Activated CD4-positive, alpha-beta T cell treated with anti-CD3 and anti-CD28 coated beads, Interleukin-2, amount 10 ng/mL, durations not matched to agents 24 days and 14 days (primary cell): ENCODE results near the gene CELF4. TPM values are rescaled to one million over a fixed set of nuclear protein-coding genes. Genes with fewer than 3 reads are reported as not detected.
"Not testable (repeated sequence)": the region's sequence is repeated elsewhere in the genome, so short reads cannot be mapped to it uniquely, and the experiment has no call there.

Source experiments
- DNase-seq: peaks from one replicate; pipeline ENCODE4 v3.0.0; 2022
- H3K27ac Mint-ChIP-seq: one replicate; pipeline ENCODE4 v1.8.0; 2022; ENCODE audit warnings: mild to moderate bottlenecking, mixed read lengths
- H3K27me3 Mint-ChIP-seq: one replicate; pipeline ENCODE4 v1.8.0; 2022; ENCODE audit warnings: mixed read lengths
- H3K36me3 Mint-ChIP-seq: one replicate; pipeline ENCODE4 v1.8.0; 2022; ENCODE audit warnings: low read depth, mild to moderate bottlenecking, mixed read lengths
- H3K4me1 Mint-ChIP-seq: one replicate; pipeline ENCODE4 v1.8.0; 2021; ENCODE audit warnings: mixed read lengths
- H3K4me3 Mint-ChIP-seq: one replicate; pipeline ENCODE4 v1.8.0; 2022; ENCODE audit warnings: mild to moderate bottlenecking, moderate library complexity, mixed read lengths
- H3K9me3 Mint-ChIP-seq: one replicate; pipeline ENCODE4 v1.8.0; 2021; ENCODE audit warnings: mixed read lengths
- intact Hi-C: fragments of 100-400 bp; cut with micrococcal nuclease; formaldehyde crosslinking; loops from one replicate; pipeline ENCODE4 v1.15.1; 2023
- total RNA-seq: library from RNA; stranded (reverse); gene quantifications from 2 replicates; pipeline ENCODE4 v1.2.3, GENCODE V29; 2022

CELF4 gene
- total RNA-seq, 1 donor from 2014 or later: not detected

DNA sequence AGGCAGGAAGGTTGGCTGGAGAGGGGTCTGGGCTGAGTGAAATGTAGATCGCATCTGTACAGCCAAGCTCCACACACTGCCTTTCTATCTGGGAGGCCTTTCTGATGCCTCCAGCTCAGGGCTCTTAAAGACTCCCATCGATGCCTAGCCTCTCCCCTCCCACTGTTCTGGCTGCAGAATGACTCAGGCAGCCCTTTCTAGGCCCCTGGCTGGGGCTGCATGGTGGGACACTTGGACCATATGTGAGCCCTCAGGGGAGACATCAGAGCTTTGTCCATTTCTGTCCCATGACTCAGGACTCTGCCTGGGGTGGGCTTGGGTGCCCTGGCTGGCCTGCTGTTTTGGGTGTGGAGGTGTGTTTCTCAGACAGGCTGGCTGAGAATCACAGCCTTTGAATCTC, 101.3 kb downstream of the CELF4 start:
- peaks cover 1% of the 10 kb centered on the region for H3K27me3 Mint-ChIP-seq
- no peaks in the 10 kb centered on the region for H3K36me3 Mint-ChIP-seq
- no peaks in the 10 kb centered on the region for H3K9me3 Mint-ChIP-seq
- H3K27ac Mint-ChIP-seq: no peak overlapping the region
- intact Hi-C loops: no loop called here
- H3K4me3 Mint-ChIP-seq: no peak overlapping the region
- H3K4me1 Mint-ChIP-seq: no peaks in the 10 kb centered on the region
- no peak for DNase-seq

DNA sequence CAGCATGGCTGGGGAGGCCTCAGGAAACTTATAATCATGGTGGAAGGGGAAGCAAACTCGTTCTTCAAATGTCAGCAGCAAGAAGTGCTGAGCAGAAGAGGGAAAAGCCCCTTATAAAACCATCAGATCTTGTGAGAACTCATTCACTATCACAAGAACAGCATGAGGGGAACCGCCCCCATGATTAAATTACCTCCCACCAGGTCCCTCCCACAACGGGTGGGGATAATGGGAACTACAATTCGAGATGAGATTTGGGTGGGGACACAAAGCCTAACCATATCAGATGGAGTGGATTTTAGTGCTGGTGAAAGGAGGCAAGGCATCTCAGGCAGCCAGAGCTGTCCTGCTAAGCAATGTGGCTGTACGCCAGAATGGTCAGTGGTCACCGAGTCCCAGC, 104.3 kb downstream of the CELF4 start:
- intact Hi-C loops, H3K27ac Mint-ChIP-seq, H3K4me1 Mint-ChIP-seq, H3K36me3 Mint-ChIP-seq, H3K4me3 Mint-ChIP-seq, DNase-seq, H3K27me3 Mint-ChIP-seq, H3K9me3 Mint-ChIP-seq: not testable (repeated sequence)

DNA sequence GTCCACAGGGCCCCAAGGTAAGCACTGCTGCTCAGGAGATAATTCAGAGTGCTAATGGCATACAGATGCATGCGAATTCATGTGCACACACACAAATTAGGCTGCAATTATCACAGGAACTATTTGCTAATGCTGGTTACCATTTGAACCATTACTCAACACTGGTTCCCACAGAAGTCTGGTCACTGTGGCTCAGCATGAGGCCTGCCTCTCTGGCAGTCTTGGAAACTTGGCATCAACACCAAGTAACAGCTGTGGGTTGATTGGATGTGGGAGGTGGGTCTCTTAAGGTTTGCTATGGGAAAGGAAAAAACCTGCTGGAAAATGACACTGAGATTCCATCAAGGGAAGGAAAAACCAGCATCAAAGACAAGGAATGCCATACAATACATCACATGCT, 105.0 kb downstream of the CELF4 start:
- Mint-ChIP-seq H3K9me3 (no peaks in the 10 kb centered on the region), H3K27ac (no peak overlapping the region), H3K4me1 (no peaks in the 10 kb centered on the region), H3K27me3 (no peaks in the 10 kb centered on the region), H3K36me3 (no peaks in the 10 kb centered on the region), H3K4me3 (no peak overlapping the region)
- intact Hi-C loops: no loop called here
- no peak for DNase-seq

DNA sequence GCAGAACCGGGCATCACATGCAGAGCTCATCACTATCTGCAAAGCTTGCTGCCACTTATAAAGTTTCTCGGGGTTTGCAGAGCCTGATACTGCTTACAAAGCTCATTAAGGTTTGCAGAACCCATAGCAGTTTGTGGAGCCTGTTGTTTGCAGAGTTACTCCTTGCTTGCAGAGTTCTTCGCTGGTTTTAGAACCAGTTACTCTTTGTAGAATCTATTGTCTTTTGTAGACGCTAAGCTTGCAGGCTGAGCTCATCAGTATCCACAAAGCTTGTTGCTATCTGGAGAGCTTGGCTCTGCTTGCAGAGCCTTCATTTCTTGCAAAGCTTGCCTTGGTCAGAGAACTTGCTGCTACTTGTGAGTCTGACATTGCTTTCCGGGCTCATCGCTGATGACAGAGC, 106.9 kb downstream of the CELF4 start:
- no peak for DNase-seq
- intact Hi-C loops: no loop called here
- Mint-ChIP-seq H3K27me3 (no peaks in the 10 kb centered on the region), H3K36me3 (no peaks in the 10 kb centered on the region), H3K9me3 (no peaks in the 10 kb centered on the region), H3K27ac (no peak overlapping the region), H3K4me3 (no peak overlapping the region), H3K4me1 (no peaks in the 10 kb centered on the region)

DNA sequence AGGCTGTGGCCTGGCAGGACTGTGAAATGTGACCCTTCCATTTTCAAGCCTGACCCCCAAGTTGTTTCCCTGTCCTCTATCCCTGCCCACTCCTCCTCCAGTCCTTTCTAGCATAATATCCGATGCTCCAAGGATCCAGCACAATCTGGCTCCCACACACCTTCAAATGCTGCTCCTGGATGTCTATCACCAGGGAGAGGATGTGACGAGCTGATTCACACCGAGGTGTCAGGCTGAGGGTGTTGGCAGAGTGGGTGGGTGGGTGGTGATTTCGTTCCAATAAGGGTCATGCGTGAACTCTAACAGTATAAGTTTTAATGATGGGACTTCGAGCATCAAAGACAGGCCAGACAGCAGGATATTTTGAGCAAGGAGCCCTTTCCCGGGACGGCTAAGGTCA, 107.8 kb downstream of the CELF4 start:
- Mint-ChIP-seq H3K27ac (no peak overlapping the region), H3K9me3 (no peaks in the 10 kb centered on the region), H3K4me1 (no peaks in the 10 kb centered on the region), H3K4me3 (no peak overlapping the region), H3K27me3 (no peaks in the 10 kb centered on the region), H3K36me3 (no peaks in the 10 kb centered on the region)
- DNase-seq: no peak
- intact Hi-C loops: no loop called here

DNA sequence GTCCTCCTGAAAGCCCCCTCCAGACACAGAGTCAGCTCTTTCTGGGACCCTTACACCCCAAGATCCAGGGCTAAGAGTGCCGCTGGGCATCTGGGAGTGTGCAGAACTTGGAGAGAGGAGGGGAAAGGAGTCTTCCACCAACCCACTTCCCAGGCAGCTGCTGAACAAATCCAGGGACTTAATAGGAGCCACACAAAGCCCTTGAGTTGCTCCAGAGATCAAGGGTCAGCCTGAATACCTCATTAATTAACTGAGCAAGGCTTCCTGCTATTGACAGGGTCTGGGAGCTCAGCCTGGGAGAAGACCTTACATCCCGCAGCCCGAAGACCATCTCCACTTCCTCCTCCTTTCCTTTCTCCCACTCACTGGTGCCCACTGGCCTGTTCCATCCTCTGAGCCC, 108.3 kb downstream of the CELF4 start:
- H3K27ac Mint-ChIP-seq: no peak overlapping the region
- no peaks in the 10 kb centered on the region for H3K4me1 Mint-ChIP-seq
- no peaks in the 10 kb centered on the region for H3K9me3 Mint-ChIP-seq
- H3K27me3 Mint-ChIP-seq: no peaks in the 10 kb centered on the region
- DNase-seq: no peak
- H3K36me3 Mint-ChIP-seq: no peaks in the 10 kb centered on the region
- intact Hi-C loops: no loop called here
- H3K4me3 Mint-ChIP-seq: no peak overlapping the region

DNA sequence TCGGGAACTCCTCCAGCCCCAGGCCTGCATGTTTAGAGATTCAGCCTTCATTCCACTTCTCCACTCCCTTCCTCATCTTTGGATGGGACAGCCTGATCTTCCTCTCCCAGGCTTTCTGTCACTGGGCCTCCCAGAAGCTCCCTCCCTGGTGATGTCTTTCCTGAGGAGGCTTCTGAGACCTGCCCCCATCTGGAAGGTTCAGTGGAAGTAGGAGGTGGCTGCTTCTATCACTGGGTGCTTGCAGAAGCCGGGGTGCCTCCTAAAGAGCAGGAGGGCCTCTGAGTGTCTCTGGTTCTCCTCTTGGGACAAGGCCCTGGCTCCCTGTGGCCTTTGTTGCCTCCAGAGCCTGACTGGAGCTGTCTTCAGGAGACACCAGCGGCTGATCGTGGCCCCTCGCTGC, 108.7 kb downstream of the CELF4 start:
- intact Hi-C loops: no loop called here
- Mint-ChIP-seq H3K4me1 (no peaks in the 10 kb centered on the region), H3K36me3 (no peaks in the 10 kb centered on the region), H3K9me3 (no peaks in the 10 kb centered on the region), H3K27ac (no peak overlapping the region), H3K4me3 (no peak overlapping the region), H3K27me3 (no peaks in the 10 kb centered on the region)
- no peak for DNase-seq

DNA sequence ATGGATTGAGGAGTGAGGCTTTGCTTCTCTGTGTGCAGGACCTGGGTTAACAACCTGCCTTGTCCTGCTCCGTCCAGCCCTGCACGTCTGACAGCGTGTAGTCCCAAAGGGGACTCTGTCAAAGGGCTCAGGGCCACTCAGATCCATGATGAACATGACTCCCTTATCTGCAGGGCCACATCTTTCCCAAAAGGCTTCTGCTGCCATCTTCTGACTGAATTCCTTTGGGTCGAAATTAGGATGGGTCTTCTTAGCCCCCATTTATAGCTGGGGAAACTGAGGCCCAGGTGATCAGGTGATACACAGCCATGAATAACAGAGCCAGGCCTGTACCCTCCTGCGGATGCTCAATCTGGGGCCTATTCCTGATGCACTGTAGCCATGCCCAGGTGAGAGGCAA, 109.2 kb downstream of the CELF4 start:
- no peak overlapping the region for H3K27ac Mint-ChIP-seq
- no peaks in the 10 kb centered on the region for H3K27me3 Mint-ChIP-seq
- H3K9me3 Mint-ChIP-seq: no peaks in the 10 kb centered on the region
- H3K36me3 Mint-ChIP-seq: no peaks in the 10 kb centered on the region
- intact Hi-C loops: no loop called here
- H3K4me1 Mint-ChIP-seq: no peaks in the 10 kb centered on the region
- DNase-seq: no peak
- H3K4me3 Mint-ChIP-seq: no peak overlapping the region

DNA sequence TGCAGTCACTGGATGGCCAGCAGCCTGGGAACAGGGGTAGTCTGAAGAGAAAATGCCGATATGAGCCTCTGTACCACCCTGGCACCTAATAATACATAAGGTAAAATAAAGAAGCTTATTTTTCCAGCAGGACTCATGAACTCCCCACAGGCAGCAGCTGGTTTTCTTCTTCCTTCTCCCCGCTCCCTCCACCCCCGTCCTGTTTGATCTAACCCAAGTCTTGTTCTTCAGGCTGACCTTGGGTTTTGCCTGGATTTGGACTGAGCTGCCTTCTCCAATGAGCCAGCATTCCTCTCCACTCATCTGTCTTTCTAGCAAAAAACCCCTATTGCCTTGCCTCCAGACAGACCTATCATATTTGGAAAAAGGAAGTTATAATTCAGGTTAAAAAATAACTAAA, 111.8 kb downstream of the CELF4 start:
- intact Hi-C loops: no loop called here
- DNase-seq: no peak
- Mint-ChIP-seq H3K36me3 (no peaks in the 10 kb centered on the region), H3K4me1 (no peaks in the 10 kb centered on the region), H3K4me3 (no peak overlapping the region), H3K9me3 (no peaks in the 10 kb centered on the region), H3K27ac (no peak overlapping the region), H3K27me3 (no peaks in the 10 kb centered on the region)

DNA sequence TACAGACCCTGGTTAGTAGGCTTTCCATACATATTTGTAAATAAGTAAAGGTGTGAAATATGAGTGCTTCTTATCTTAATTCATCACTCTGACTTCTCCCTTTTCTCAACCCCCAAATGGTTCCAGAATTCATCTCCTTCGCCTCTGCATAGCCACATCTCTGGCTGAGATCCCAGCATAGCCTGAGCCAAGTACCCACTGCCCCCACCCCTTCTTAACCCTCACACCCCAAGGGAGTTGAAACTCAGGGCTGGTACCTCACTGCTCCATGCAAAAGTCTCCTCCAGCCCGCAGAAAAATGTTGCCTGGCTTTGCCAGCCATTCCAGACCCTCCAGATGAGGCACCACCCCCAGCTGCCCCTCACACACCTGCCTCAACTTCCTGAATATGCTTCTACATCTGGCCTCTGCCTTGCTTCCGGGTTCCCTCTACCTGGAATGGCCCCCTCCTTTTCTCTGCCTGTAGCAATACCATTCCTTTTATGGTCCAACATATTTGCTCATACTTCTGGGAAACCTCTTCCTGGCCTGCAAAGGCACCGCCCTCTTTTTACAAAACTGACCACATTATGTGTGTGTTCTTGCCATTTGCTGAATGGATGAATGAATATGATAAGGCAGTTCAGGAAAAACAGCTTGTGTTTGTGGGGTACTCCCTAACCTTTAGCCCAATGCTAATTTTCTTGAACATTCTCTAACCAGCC, 112.8 kb downstream of the CELF4 start:
- no peaks in the 10 kb centered on the region for H3K4me1 Mint-ChIP-seq
- DNase-seq: no peak
- intact Hi-C loops: no loop called here

DNA sequence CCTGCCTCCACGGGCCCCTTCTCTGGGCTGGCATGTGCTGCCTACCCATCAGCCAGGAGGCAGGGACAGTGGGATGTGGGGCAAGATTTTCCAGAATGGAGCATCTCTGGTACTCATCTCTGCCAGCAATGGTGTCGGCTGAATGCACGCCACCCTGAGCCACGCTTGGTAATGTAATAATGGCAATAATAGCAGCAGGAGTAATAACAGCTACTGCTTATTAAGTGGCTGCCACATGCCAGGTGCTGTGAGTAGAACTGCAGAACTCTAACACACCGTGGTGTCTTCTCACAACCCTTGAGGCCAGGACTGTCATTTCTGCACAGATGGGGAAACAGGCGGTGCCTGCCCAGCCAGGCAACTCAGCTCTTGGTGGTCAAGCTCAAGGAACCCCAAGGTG, 113.6 kb downstream of the CELF4 start:
- Mint-ChIP-seq H3K36me3 (no peaks in the 10 kb centered on the region), H3K9me3 (no peaks in the 10 kb centered on the region), H3K4me1 (no peaks in the 10 kb centered on the region), H3K27me3 (no peaks in the 10 kb centered on the region), H3K4me3 (no peak overlapping the region), H3K27ac (no peak overlapping the region)
- no peak for DNase-seq
- intact Hi-C loops: no loop called here

More for the DNA sequence above, 112.8 kb downstream of the CELF4 start:
- Mint-ChIP-seq H3K27ac (no peak overlapping the region), H3K4me3 (no peak overlapping the region), H3K36me3 (no peaks in the 10 kb centered on the region), H3K9me3 (no peaks in the 10 kb centered on the region), H3K27me3 (no peaks in the 10 kb centered on the region)

DNA sequence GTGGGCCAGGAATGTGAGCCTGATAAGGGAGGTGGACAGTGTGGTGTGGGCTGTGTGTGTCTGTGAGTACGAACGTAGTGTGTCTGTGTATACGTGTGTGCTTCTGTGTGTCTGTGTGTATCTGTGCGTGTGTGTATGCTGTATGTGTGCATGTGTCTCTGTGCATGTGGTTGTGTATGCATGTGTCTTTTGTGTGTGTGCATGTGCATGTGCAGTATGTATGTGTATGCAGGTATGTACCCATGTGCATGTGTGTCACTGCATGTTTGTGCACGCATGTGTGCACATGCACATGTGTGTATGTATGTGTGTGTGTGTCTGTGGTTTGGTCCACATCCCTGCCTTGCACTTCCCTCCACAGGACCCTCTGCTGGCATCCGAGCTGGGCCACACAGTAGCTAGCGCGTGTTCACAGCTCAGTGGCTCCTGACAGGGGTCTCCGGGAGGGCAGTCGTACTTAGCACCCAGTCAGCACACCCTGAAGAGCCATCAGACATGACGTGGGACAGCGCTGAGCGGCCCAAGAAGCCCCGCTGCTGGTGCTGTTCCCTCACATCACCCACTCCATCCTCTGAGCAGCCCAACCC, 114.3 kb downstream of the CELF4 start:
- intact Hi-C loops: no loop called here
- Mint-ChIP-seq H3K4me3 (no peak overlapping the region), H3K9me3 (no peaks in the 10 kb centered on the region), H3K27ac (no peak overlapping the region), H3K27me3 (no peaks in the 10 kb centered on the region), H3K36me3 (no peaks in the 10 kb centered on the region), H3K4me1 (no peaks in the 10 kb centered on the region)
- no peak for DNase-seq

DNA sequence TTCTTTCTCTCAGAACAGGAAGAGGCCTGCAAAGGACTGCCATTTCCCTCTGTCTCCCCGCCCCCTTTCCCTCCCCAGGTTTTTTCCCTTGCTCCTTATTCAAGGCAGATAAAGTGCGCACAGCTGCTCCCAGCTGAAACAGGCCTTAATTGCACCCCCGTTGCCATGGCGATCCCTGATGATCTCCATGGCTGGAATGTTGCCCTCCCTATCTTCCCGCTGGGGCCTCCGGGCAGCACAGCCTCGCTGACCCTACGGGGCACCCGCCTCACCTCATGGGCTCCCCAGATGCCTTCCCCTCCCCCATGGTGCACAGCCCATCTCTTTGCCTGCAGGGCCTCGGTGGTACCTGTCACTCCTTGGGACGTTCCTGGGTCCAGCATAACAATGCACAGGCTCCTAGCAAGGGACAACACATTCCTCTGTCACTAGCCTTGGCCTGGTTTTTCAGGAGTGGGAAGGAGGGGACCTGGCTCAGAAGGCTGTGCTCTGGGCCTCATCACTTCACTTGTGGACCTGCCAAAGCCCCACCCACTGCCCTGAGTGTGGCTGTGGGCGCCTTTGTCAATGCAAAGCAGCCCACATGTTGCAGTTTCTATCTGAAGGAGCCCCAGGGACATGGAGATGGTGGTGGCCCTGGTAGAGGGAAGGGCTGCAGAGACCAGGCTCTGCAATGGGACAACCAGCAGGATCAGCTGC, 115.0 kb downstream of the CELF4 start:
- no peak for DNase-seq
- no peaks in the 10 kb centered on the region for H3K36me3 Mint-ChIP-seq
- H3K27ac Mint-ChIP-seq: no peak overlapping the region
- no peaks in the 10 kb centered on the region for H3K27me3 Mint-ChIP-seq
- H3K4me3 Mint-ChIP-seq: no peak overlapping the region
- intact Hi-C loops: no loop called here
- no peaks in the 10 kb centered on the region for H3K9me3 Mint-ChIP-seq
- H3K4me1 Mint-ChIP-seq: no peaks in the 10 kb centered on the region

DNA sequence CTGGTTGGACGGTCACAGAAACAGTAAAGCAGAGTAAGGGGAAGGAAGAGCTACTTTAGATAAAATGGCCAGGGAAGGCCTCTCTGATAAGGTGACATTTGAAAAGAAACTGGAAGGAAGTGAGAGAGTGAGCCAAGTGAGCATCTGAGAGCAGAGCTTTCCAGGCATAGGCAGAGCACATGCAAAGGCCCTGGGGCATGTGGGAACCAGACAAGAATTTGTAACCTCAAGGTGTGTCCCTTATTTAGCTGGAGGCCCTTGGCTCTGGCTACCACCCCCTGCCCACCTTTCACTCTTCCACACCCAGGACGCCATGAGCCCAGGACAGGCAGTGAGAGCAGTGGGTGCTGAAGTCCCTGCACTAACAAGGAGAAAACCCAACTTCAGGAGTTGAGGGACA, 116.0 kb downstream of the CELF4 start:
- Mint-ChIP-seq H3K4me1 (peaks cover 3% of the 10 kb centered on the region), H3K9me3 (no peaks in the 10 kb centered on the region), H3K27me3 (no peaks in the 10 kb centered on the region), H3K27ac (no peak overlapping the region), H3K36me3 (no peaks in the 10 kb centered on the region), H3K4me3 (no peak overlapping the region)
- DNase-seq: no peak
- intact Hi-C loops: no loop called here
